Endothelial cell (in vitro differentiated cells): ENCODE data around the gene SNAP25. TPM values are rescaled to one million over a fixed set of nuclear protein-coding genes. Genes with fewer than 3 reads are reported as not detected.

Experiments
- DNase-seq: peaks from one replicate; pipeline ENCODE4 v3.0.0; 2021; ENCODE audit warnings: low spot score
- H3K27ac Mint-ChIP-seq: one replicate; pipeline ENCODE4 v1.8.0; 2021; ENCODE audit warnings: mixed read lengths, inconsistent platforms; ENCODE audit not compliant: unreplicated experiment
- H3K27me3 Mint-ChIP-seq: one replicate; pipeline ENCODE4 v1.8.0; 2021; ENCODE audit warnings: mild to moderate bottlenecking, moderate library complexity, mixed read lengths, inconsistent platforms; ENCODE audit not compliant: unreplicated experiment
- H3K36me3 Mint-ChIP-seq: one replicate; pipeline ENCODE4 v1.8.0; 2021; ENCODE audit warnings: mild to moderate bottlenecking, low read depth, mixed read lengths, inconsistent platforms; ENCODE audit not compliant: unreplicated experiment
- H3K4me1 Mint-ChIP-seq: one replicate; pipeline ENCODE4 v1.8.0; 2021; ENCODE audit warnings: mild to moderate bottlenecking, mixed read lengths, inconsistent platforms; ENCODE audit not compliant: unreplicated experiment
- H3K4me3 Mint-ChIP-seq: one replicate; pipeline ENCODE4 v1.8.0; 2021; ENCODE audit warnings: mild to moderate bottlenecking, mixed read lengths, inconsistent platforms; ENCODE audit not compliant: unreplicated experiment
- H3K9me3 Mint-ChIP-seq: one replicate; pipeline ENCODE4 v1.8.0; 2021; ENCODE audit warnings: mixed read lengths, inconsistent platforms; ENCODE audit not compliant: unreplicated experiment
- CTCF ChIP-seq: fragments of 200-600 bp; sonication (generic); IDR thresholded peaks from one replicate; pipeline ENCODE4 v1.5.0; 2021; ENCODE audit warnings: antibody characterized with exemption; ENCODE audit not compliant: unreplicated experiment
- total RNA-seq: library from RNA; stranded (reverse); fragmentation: NEBNext Ultra II Directional; extraction: Animal tissue kit (Norgen Biotek cat#: 25700); gene quantifications from one replicate; pipeline ENCODE4 v1.2.1, GENCODE V29; 2021; ENCODE audit not compliant: unreplicated experiment

SNAP25 gene
- total RNA-seq, 1 donor from 2014 or later, result 0.38 TPM

DNA sequence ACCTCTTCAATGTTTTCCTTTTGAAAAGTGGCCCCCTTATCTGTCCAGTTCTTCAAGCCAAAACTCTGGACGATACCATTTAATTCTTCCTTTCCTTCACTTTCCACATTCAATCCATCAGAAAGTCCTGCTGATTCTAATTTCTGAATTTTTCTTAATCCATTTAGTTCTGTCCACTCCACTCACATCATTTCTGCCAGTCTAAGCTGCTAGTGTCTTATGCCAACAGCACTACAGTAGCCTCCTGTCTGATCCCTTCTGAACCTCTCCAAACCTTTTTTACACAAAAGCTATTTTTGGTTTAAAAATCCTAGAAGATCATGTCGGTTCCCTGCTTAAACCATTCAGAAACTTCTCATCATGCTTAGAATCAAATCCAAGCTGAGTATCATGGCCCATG lies 24.5 kb upstream of the SNAP25 start:
- Mint-ChIP-seq H3K27me3 (no peaks in the 10 kb centered on the region), H3K4me1 (no peaks in the 10 kb centered on the region), H3K9me3 (no peaks in the 10 kb centered on the region), H3K27ac (no peak overlapping the region), H3K4me3 (no peak overlapping the region), H3K36me3 (no peaks in the 10 kb centered on the region)
- no peak for TF ChIP-seq CTCF
- DNase-seq, result no peak

GRCh38 chr20:10200330-10200729 lies 18.3 kb upstream of the SNAP25 start:
- no peaks in the 10 kb centered on the region for H3K36me3 Mint-ChIP-seq
- no peaks in the 10 kb centered on the region for H3K27me3 Mint-ChIP-seq
- no peaks in the 10 kb centered on the region for H3K9me3 Mint-ChIP-seq
- no peaks in the 10 kb centered on the region for H3K4me1 Mint-ChIP-seq
- H3K27ac Mint-ChIP-seq, result no peak overlapping the region
- TF ChIP-seq CTCF, result no peak
- no peak overlapping the region for H3K4me3 Mint-ChIP-seq
- no peak for DNase-seq

- Mint-ChIP-seq H3K9me3 (no peaks in the 10 kb centered on the region), H3K27ac (no peak overlapping the region), H3K4me3 (no peak overlapping the region), H3K27me3 (no peaks in the 10 kb centered on the region), H3K36me3 (no peaks in the 10 kb centered on the region), H3K4me1 (no peaks in the 10 kb centered on the region)
- no peak for TF ChIP-seq CTCF
- DNase-seq, result no peak
Measured at GRCh38 chr20:10201321-10201870, 17.2 kb upstream of the SNAP25 start.

- Mint-ChIP-seq H3K4me3 (no peak overlapping the region), H3K9me3 (no peaks in the 10 kb centered on the region), H3K27ac (no peak overlapping the region), H3K36me3 (no peaks in the 10 kb centered on the region), H3K4me1 (no peaks in the 10 kb centered on the region), H3K27me3 (no peaks in the 10 kb centered on the region)
- no peak for DNase-seq
- TF ChIP-seq CTCF, result no peak
Measured at GRCh38 chr20:10209091-10209490, 9.5 kb upstream of the SNAP25 start.

DNA sequence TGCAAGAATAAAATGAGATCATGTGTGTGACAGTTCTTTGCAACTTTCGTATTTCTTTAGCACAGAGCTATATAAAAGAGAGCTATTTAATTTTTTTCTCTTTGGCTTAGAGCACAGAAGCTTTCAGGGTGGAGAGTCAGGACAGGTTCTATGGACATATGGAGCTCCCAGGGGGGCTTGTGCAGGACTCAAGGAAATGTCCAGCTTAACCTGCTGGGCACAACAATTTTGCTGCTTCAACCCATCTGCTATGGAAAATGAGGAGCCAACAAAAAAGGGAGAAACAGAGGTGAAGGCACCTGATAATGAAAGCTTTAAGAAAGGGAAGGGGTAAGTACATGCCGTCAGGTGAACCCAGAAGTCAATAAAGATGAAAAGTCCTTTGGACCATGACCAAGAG lies 5.1 kb upstream of the SNAP25 start:
- no peak overlapping the region for H3K27ac Mint-ChIP-seq
- no peak for TF ChIP-seq CTCF
- H3K4me3 Mint-ChIP-seq, result no peak overlapping the region
- H3K4me1 Mint-ChIP-seq, result peaks cover 5% of the 10 kb centered on the region
- DNase-seq, result no peak
- no peaks in the 10 kb centered on the region for H3K9me3 Mint-ChIP-seq
- H3K36me3 Mint-ChIP-seq, result no peaks in the 10 kb centered on the region
- peaks cover 4% of the 10 kb centered on the region for H3K27me3 Mint-ChIP-seq
